GM21367 (cell line): ENCODE measurements around the gene FANCD2.
"Not testable (repeated sequence)": the region's sequence is repeated elsewhere in the genome, so short reads cannot be mapped to it uniquely, and the experiment has no call there.

Experiments
- ATAC-seq: cut with Tn5 transposase; IDR thresholded peaks from one replicate; pipeline ENCODE4 v1.9.1; 2021; ENCODE audit not compliant: unreplicated experiment

The FANCD2 gene

GRCh38 chr3:10012106-10012505 lies 14.1 kb upstream of the FANCD2 start:
- ATAC-seq = no peak

GRCh38 chr3:10015461-10015904 lies 10.8 kb upstream of the FANCD2 start:
- no peak for ATAC-seq

- no peak for ATAC-seq
These were observed 8.5 kb upstream of the FANCD2 start for GRCh38 chr3:10017636-10018292.

- ATAC-seq = not testable (repeated sequence)
These were observed 7.4 kb upstream of the FANCD2 start for GRCh38 chr3:10018806-10019205.

- no peak for ATAC-seq
These were observed 6.9 kb upstream of the FANCD2 start for GRCh38 chr3:10019326-10019725.

GRCh38 chr3:10021856-10022775 lies 4.1 kb upstream of the FANCD2 start:
- no peak for ATAC-seq

GRCh38 chr3:10023587-10024310 lies 2.5 kb upstream of the FANCD2 start:
- ATAC-seq = no peak

GRCh38 chr3:10025205-10026083 lies 793 bp upstream of the FANCD2 start:
- ATAC-seq = no peak

- no peak for ATAC-seq
These were observed 14.8 kb downstream of the FANCD2 start for GRCh38 chr3:10041034-10041433.

GRCh38 chr3:10047876-10048275 lies 21.6 kb downstream of the FANCD2 start:
- ATAC-seq = no peak

- not testable (repeated sequence) for ATAC-seq
These were observed 26.8 kb downstream of the FANCD2 start for GRCh38 chr3:10053054-10053453.

- ATAC-seq = no peak
These were observed 28.9 kb downstream of the FANCD2 start for GRCh38 chr3:10055097-10055496.

GRCh38 chr3:10070077-10070476 lies 43.8 kb downstream of the FANCD2 start:
- not testable (repeated sequence) for ATAC-seq

GRCh38 chr3:10074666-10075065 lies 48.4 kb downstream of the FANCD2 start:
- ATAC-seq = no peak

- no peak for ATAC-seq
These were observed 55.6 kb downstream of the FANCD2 start for GRCh38 chr3:10081871-10082270.

GRCh38 chr3:10085738-10086137 lies 59.5 kb downstream of the FANCD2 start:
- no peak for ATAC-seq

- no peak for ATAC-seq
These were observed 62.0 kb downstream of the FANCD2 start for GRCh38 chr3:10088256-10088655.

- ATAC-seq = no peak
These were observed 63.9 kb downstream of the FANCD2 start for GRCh38 chr3:10090179-10090578.

GRCh38 chr3:10090774-10091173 lies 64.5 kb downstream of the FANCD2 start:
- ATAC-seq = not testable (repeated sequence)

- not testable (repeated sequence) for ATAC-seq
These were observed 65.2 kb downstream of the FANCD2 start for GRCh38 chr3:10091387-10091786.
